GM18519 (cell line): ENCODE results near the gene NUP98.
"Not testable (repeated sequence)": the region's sequence is repeated elsewhere in the genome, so short reads cannot be mapped to it uniquely, and the experiment has no call there.

Experiments
- ATAC-seq: cut with Tn5 transposase; IDR thresholded peaks from one replicate; pipeline ENCODE4 v1.9.1; 2021; ENCODE audit warnings: mild to moderate bottlenecking, moderate library complexity; ENCODE audit not compliant: unreplicated experiment, low FRiP score

The NUP98 gene

GRCh38 chr11:3802011-3802790 is 4.8 kb upstream of the NUP98 start:
- no peak for ATAC-seq

GRCh38 chr11:3799873-3800272 is 2.5 kb upstream of the NUP98 start:
- no peak for ATAC-seq

- ATAC-seq: no peak
Observed at GRCh38 chr11:3799143-3799542, 1.8 kb upstream of the NUP98 start.

- peak; percentile 21 for ATAC-seq
Observed at GRCh38 chr11:3796801-3797328, 489 bp downstream of the NUP98 start.

- no peak for ATAC-seq
Observed at GRCh38 chr11:3796346-3796745, 1.0 kb downstream of the NUP98 start.

- ATAC-seq: no peak
Observed at GRCh38 chr11:3796002-3796311, 1.4 kb downstream of the NUP98 start.

- ATAC-seq: no peak
Observed at GRCh38 chr11:3795131-3796001, 2.0 kb downstream of the NUP98 start.

GRCh38 chr11:3794387-3794786 is 3.0 kb downstream of the NUP98 start:
- ATAC-seq: not testable (repeated sequence)

- ATAC-seq: no peak
Observed at GRCh38 chr11:3786781-3787428, 10.4 kb downstream of the NUP98 start.

GRCh38 chr11:3783611-3784010 is 13.7 kb downstream of the NUP98 start:
- ATAC-seq: no peak

- ATAC-seq: no peak
Observed at GRCh38 chr11:3782963-3783362, 14.4 kb downstream of the NUP98 start.

GRCh38 chr11:3781423-3781822 is 15.9 kb downstream of the NUP98 start:
- ATAC-seq: no peak

GRCh38 chr11:3775736-3776406 is 21.5 kb downstream of the NUP98 start:
- ATAC-seq: no peak

GRCh38 chr11:3773180-3773579 is 24.2 kb downstream of the NUP98 start:
- no peak for ATAC-seq

- no peak for ATAC-seq
Observed at GRCh38 chr11:3767536-3767935, 29.8 kb downstream of the NUP98 start.

GRCh38 chr11:3766836-3767235 is 30.5 kb downstream of the NUP98 start:
- not testable (repeated sequence) for ATAC-seq

GRCh38 chr11:3764266-3764665 is 33.1 kb downstream of the NUP98 start:
- ATAC-seq: no peak

- no peak for ATAC-seq
Observed at GRCh38 chr11:3755151-3755550, 42.2 kb downstream of the NUP98 start.

- no peak for ATAC-seq
Observed at GRCh38 chr11:3753110-3753509, 44.2 kb downstream of the NUP98 start.

- ATAC-seq: no peak
Observed at GRCh38 chr11:3747704-3748103, 49.6 kb downstream of the NUP98 start.

GRCh38 chr11:3745161-3745560 is 52.2 kb downstream of the NUP98 start:
- no peak for ATAC-seq
